Measurements from ENCODE around the gene IAH1.

DNA sequence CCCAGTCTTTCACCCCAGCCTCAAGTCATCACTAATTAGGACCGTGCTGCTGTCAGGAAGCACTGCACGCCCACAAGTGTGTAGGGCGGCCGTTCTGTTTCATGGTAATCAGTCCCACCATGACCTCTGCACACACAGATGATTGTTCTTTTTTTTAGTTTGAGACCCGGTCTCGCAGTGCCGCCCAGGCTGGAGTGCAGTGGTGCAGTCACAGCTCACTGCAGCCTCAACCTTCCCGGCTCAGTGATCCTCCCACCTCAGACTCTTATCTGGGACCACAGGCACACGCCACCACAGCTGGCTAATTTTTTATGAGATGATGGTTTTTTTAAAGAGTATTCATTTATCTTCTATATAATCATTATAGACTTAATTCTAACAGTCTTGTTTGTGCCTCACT lies 1.8 kb upstream of the IAH1 start:
- TF ChIP-seq, protein P1, sequence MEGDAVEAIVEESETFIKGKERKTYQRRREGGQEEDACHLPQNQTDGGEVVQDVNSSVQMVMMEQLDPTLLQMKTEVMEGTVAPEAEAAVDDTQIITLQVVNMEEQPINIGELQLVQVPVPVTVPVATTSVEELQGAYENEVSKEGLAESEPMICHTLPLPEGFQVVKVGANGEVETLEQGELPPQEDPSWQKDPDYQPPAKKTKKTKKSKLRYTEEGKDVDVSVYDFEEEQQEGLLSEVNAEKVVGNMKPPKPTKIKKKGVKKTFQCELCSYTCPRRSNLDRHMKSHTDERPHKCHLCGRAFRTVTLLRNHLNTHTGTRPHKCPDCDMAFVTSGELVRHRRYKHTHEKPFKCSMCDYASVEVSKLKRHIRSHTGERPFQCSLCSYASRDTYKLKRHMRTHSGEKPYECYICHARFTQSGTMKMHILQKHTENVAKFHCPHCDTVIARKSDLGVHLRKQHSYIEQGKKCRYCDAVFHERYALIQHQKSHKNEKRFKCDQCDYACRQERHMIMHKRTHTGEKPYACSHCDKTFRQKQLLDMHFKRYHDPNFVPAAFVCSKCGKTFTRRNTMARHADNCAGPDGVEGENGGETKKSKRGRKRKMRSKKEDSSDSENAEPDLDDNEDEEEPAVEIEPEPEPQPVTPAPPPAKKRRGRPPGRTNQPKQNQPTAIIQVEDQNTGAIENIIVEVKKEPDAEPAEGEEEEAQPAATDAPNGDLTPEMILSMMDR (optimal IDR thresholded peaks at IDR 0.05 in 1 of 3, IDR thresholded peaks at IDR 0.05 in 1 of 3, conservative IDR thresholded peaks at IDR 0.05 in 1 of 3; ENCODE audit: extremely low read depth in 1 of 3, insufficient read depth in 2 of 3, low read length in 3 of 3) = no peak
- no peak for TF ChIP-seq EZH2 (IDR thresholded peaks at IDR 0.05; ENCODE audit: low read length)
